HG03521 (cell line): ENCODE data around the gene EBF3.

ENCODE experiments used
- ATAC-seq: cut with Tn5 transposase; IDR thresholded peaks from one replicate; pipeline ENCODE4 v1.9.1; 2021; ENCODE audit warnings: mild to moderate bottlenecking, moderate library complexity; ENCODE audit not compliant: unreplicated experiment

The EBF3 gene

DNA sequence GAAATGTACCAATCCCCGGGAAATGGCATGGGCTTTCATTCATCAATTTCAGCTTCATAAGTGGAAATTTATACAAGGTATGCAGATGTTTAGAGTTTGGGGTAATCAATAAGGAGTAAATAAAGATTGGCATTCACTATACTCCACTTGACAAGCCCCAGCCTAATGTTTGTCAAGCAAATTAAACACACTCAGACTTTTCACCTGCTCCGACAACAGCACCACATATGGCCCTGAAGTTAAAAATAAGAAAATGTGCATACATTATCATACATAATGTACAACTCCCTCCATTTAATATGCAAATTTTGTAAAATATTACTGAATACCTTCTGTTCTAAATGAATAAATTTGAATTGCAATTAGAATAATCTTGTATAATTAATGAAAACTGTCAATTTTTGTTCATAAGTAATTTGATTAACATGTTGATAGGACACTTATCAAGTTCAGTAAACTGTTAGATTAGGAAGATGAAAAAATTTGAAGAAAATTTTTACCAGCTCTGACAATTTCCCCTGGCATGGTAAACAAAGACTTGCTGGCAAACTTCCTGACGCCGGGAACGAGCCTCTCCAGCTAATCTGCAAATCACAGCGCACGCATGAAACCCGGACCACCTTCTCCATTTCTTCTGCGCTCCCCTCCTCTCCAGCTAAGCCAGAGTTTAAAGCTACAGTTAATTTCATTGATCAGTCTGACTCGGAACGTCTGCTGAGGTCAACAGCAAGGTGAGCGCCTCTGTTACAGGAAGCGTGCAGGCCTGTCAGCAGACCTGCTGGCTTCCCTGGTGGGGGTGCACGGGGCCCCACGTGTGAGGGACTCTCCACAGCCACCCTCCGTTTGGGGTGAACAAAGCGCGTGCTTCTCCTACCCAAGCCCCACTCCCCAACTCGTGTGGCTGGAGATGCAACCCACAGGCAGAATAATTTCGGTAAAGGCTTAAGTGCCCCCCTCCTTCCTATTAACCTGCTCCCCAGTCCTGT lies 70.7 kb downstream of the EBF3 start:
- ATAC-seq = no peak

DNA sequence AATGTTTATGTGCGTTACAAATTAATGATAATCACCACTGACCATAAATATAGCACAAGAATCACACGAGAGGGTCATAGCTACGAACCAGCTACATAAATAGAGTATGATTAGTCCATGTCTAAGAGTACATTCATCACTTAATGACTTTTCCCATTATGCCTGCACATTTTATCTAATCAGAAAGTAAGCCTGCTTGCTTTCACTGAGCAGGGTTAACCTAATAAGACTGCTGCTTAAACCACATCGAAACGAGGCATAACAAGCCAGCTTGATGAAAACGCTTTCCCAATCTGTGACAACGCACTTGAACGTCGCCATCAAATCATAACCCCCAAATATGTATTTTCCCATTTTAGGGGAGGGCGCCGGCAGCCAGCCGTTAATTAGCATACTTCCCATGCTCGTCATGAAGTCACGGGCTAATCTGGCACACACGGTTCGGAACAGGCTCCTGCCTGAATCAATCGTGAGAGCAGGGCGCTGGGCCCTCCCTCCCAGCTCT lies 71.5 kb downstream of the EBF3 start:
- no peak for ATAC-seq

- ATAC-seq = no peak
Measured at GRCh38 chr10:129891806-129892205, 72.3 kb downstream of the EBF3 start.

DNA sequence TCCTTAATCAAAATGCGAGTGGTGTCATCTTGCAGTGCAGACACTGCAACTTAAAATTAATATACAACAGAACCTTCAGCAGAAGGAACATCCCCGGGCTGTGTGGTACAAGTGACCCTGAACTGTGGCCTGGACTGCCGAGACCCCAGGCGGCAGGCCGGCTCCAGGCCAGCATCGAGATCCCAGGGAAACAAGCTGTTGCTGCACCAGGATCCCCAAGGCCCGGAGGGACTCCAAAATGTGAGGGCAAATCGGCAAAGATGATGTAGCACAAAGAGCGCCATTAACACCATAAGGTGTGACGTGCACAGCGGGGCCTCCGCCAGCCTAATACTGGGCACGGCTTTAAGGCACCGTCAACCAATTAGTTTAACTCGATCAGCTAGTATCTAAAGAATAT lies 73.9 kb downstream of the EBF3 start:
- no peak for ATAC-seq

- peak; percentile 90 for ATAC-seq
Measured at GRCh38 chr10:129888784-129889616, 75.1 kb downstream of the EBF3 start.

DNA sequence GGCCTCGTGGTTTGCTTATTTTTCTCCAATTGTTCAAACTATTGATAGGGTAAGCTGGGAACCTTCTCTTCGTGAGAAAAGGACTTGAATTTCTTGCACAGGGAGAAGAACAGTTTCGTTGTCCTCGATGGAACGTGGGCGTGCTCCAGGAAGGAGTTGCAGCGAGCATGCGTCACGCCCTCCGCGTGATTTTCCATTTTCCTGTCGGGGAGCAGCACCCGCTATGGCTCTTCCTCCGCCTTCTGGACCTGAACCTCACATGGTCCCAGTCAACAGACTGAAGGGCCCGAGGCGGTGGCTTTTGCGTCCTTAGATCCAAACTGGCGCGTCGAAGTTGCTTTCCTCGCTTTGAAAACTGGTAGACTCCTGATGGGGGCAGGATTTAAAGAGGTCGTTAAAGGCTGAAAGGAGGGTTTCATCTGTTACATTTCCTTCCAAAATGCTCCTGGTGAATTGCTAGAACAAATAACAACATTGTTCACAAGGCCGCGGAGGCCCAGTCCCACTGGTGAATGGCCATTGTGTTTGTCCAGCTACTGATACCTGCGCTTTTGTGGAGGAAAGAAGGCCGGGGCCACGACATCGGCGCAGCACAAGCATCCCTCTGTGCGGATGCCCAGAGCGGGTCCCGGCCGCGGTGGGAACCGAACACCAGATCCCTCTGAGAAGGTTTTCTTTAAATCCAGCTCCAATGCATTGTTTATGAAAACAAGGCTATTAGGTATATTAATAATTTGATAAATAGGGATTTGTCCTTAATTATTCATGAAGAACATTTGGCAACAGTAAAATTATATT lies 75.9 kb downstream of the EBF3 start:
- ATAC-seq = no peak

GRCh38 chr10:129887381-129887905 lies 76.6 kb downstream of the EBF3 start:
- ATAC-seq = no peak

- no peak for ATAC-seq
Measured at GRCh38 chr10:129886263-129886662, 77.8 kb downstream of the EBF3 start.

- ATAC-seq = no peak
Measured at GRCh38 chr10:129885526-129885925, 78.5 kb downstream of the EBF3 start.

- ATAC-seq = no peak
Measured at GRCh38 chr10:129884398-129885078, 79.5 kb downstream of the EBF3 start.

- no peak for ATAC-seq
Measured at GRCh38 chr10:129883626-129884397, 80.3 kb downstream of the EBF3 start.

DNA sequence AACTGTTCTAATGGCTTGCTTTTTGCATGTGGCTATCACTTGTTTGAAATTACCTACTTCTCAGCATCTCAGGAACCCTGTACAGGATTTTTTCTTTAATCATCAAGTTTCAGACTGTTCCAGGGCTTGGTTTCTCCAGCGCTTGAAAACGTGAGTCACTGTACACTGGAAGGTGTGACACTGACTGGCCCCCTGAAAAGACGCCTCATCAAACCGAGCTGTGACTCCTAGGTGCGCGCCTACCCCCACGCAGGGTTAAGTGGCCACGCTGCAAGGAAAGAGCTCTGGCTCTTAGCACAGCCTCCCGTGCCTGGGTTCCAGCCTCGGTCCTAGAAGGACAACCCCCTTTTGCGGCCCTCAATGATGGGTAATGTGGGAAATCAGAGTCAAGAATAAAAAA lies 81.0 kb downstream of the EBF3 start:
- no peak for ATAC-seq

DNA sequence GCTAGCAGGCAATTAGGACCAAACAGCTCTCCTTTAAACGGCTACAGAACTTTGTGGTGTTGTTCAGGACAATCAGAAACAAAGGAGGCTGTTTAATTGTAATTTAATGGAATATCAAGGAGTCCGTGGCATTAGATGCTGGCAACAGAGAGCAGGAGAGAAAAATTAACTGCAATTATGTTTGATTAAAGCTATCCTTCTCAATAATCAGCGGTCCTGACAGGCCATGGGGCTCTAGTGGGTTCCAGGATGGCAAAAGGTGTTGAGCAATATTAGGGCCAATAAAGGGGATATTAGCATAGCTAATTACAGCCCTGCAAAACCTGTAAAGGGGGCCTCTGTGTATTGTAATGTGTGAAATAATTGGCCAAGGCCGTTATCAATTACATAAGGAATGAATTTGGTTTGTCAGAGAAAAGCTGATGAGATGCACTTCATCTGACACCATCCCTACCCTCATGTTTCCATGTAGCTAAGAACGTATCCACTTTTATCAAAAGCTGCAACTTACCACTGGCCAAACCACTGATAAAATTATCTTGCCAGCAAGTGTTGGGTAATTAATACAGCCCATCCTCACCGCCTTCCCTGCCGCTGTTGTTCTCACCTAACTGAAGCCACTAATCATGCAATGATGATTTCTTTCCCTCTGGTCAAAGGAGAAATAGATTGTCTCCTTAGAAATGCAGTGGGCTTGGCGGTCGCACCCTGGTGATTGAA lies 81.6 kb downstream of the EBF3 start:
- no peak for ATAC-seq

- no peak for ATAC-seq
Measured at GRCh38 chr10:129881641-129882040, 82.4 kb downstream of the EBF3 start.

GRCh38 chr10:129880191-129880870 lies 83.7 kb downstream of the EBF3 start:
- ATAC-seq = no peak

- no peak for ATAC-seq
Measured at GRCh38 chr10:129879655-129880054, 84.4 kb downstream of the EBF3 start.

GRCh38 chr10:129878835-129879234 lies 85.2 kb downstream of the EBF3 start:
- ATAC-seq = no peak

GRCh38 chr10:129877773-129878371 lies 86.2 kb downstream of the EBF3 start:
- ATAC-seq = no peak
